ENCODE results near the gene KLRF1. TPM values are rescaled to one million over a fixed set of nuclear protein-coding genes. Genes with fewer than 3 reads are reported as not detected.

Gene KLRF1
- total RNA-seq, 1 experiment from 2014 or later: 1.1 TPM

DNA sequence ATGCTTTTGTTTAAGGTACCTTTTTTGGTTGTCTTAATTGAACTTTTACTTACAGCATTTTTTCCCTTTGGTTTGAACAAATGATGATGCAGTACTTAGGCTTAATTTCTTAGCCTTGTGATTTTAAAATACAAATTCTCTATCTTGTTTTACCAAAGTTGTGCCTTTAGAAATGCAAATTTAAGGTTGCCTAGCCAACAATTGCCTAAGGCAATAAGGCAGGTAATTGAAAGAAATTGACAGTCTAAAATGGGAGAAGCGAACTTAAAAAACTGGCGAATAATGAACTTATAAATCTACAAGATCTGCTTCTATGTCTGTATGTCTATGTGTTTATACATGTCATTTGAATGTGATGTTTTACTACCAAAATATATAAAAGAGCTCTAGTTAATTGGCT lies 43.0 kb upstream of the KLRF1 start:
- ChIA-PET CTCF (no interaction called here), POLR2A (no interaction called here)
- no peaks in the 10 kb centered on the region for H3K9me3 ChIP-seq (ENCODE audit: control insufficient read depth, insufficient read depth, low read depth, low read length)
- H3K36me3 ChIP-seq (ENCODE audit: control insufficient read depth, insufficient read depth, low read length): no peaks in the 10 kb centered on the region
- H3K4me1 ChIP-seq (ENCODE audit: control insufficient read depth, insufficient read depth, low read length): no peaks in the 10 kb centered on the region
- H3K4me3 ChIP-seq (ENCODE audit: low read depth in 2 of 2, low read length in 2 of 2): no peak overlapping the region
- ATAC-seq: no peak
- BruUV-seq (replicated peaks): no TSS peak
- no peak for DNase-seq (ENCODE audit: low read depth, low spot score)
- no peaks in the 10 kb centered on the region; the same call in 1 of the 2 replicates for H3K27me3 ChIP-seq (ENCODE audit: control insufficient read depth, insufficient read depth, low read length)
- in situ Hi-C loops (cut with HindIII; ENCODE audit: low pct_unique_long_range_greater_than_20kb, low sequenced_read_pairs): no loop called here
- intact Hi-C loops (cut with micrococcal nuclease; ENCODE audit: unreplicated experiment): no loop called here
- no peak overlapping the region for H3K27ac ChIP-seq (ENCODE audit: low read length)
- TF ChIP-seq SIN3A (IDR thresholded peaks at IDR 0.05; ENCODE audit: borderline replicate concordance, insufficient read depth, low read depth, low read length) (no peak), TCF7L2 (IDR thresholded peaks at IDR 0.05; ENCODE audit: low read depth, low read length) (no peak), REST (IDR thresholded peaks at IDR 0.05; ENCODE audit: insufficient read depth in 1 of 2, low read depth in 2 of 2, low read length in 1 of 2) (no peak), POLR2AphosphoS5 (IDR thresholded peaks at IDR 0.05; ENCODE audit: low read depth, low read length) (no peak)
- TF ChIP-seq, protein P1, sequence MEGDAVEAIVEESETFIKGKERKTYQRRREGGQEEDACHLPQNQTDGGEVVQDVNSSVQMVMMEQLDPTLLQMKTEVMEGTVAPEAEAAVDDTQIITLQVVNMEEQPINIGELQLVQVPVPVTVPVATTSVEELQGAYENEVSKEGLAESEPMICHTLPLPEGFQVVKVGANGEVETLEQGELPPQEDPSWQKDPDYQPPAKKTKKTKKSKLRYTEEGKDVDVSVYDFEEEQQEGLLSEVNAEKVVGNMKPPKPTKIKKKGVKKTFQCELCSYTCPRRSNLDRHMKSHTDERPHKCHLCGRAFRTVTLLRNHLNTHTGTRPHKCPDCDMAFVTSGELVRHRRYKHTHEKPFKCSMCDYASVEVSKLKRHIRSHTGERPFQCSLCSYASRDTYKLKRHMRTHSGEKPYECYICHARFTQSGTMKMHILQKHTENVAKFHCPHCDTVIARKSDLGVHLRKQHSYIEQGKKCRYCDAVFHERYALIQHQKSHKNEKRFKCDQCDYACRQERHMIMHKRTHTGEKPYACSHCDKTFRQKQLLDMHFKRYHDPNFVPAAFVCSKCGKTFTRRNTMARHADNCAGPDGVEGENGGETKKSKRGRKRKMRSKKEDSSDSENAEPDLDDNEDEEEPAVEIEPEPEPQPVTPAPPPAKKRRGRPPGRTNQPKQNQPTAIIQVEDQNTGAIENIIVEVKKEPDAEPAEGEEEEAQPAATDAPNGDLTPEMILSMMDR (IDR thresholded peaks at IDR 0.05): no peak

DNA sequence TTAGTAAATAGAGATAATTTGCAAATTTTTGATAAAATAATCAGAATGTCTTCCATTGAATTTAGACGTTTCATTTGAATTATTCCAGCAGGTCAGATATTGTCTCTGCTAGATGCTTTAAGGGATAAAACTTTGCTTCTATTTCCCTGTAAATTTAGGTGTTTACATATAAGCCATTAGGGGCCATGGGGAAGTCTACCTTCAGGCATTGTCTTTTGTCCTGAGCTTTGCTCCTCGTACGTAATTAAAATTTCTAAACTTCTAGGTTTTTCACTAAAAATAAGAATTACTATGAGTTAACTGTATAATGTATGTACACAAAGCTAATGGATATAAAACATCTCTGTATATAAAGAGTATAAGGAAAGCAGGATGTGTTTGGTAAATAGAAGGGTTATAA lies 42.5 kb upstream of the KLRF1 start:
- TF ChIP-seq, protein P1 (IDR thresholded peaks at IDR 0.05): no peak
- ATAC-seq (no peak), DNase-seq (ENCODE audit: low read depth, low spot score) (no peak)
- BruUV-seq (replicated peaks): no TSS peak
- intact Hi-C loops (cut with micrococcal nuclease; ENCODE audit: unreplicated experiment): no loop called here
- Histone ChIP-seq H3K9me3 (ENCODE audit: control insufficient read depth, insufficient read depth, low read depth, low read length) (no peaks in the 10 kb centered on the region), H3K4me3 (ENCODE audit: low read depth in 2 of 2, low read length in 2 of 2) (no peak overlapping the region), H3K27ac (ENCODE audit: low read length) (no peak overlapping the region), H3K36me3 (ENCODE audit: control insufficient read depth, insufficient read depth, low read length) (no peaks in the 10 kb centered on the region), H3K27me3 (ENCODE audit: control insufficient read depth, insufficient read depth, low read length) (no peaks in the 10 kb centered on the region; the same call in 1 of the 2 replicates), H3K4me1 (ENCODE audit: control insufficient read depth, insufficient read depth, low read length) (no peaks in the 10 kb centered on the region)
- ChIA-PET POLR2A (no interaction called here), CTCF (no interaction called here)
- in situ Hi-C loops (cut with HindIII; ENCODE audit: low pct_unique_long_range_greater_than_20kb, low sequenced_read_pairs): no loop called here
